ENCODE measurements around the gene ZNF280A. TPM values are rescaled to one million over a fixed set of nuclear protein-coding genes. Genes with fewer than 3 reads are reported as not detected.
"Not testable (repeated sequence)": the region's sequence is repeated elsewhere in the genome, so short reads cannot be mapped to it uniquely, and the experiment has no call there.

ZNF280A gene
- total RNA-seq, 2 experiments from 2014 or later, result not detected

- Mint-ChIP-seq H3K27ac (no peak overlapping the region), H3K27me3 (ENCODE audit: low read depth) (peaks cover 19% of the 10 kb centered on the region), H3K4me3 (no peak overlapping the region), H3K36me3 (ENCODE audit: low read depth) (no peaks in the 10 kb centered on the region), H3K9me3 (no peaks in the 10 kb centered on the region), H3K4me1 (ENCODE audit: low read depth) (no peaks in the 10 kb centered on the region)
- intact Hi-C loops (cut with micrococcal nuclease), result no loop called here
- CTCF ChIA-PET, result interaction anchor here (1.0 to 1.1 kb wide), 2 partner anchors 10 to 57 kb away, joined by 3 read pairs; no protein-coding TSS in a partner anchor
- no peak for DNase-seq
Observed at GRCh38 chr22:22519591-22519990, 479 bp downstream of the ZNF280A start.

GRCh38 chr22:22516992-22517391 lies 3.1 kb downstream of the ZNF280A start:
- CTCF ChIA-PET, result interaction anchor here (0.7 kb wide), 1 partner anchor 15 kb away, joined by 3 read pairs; no protein-coding TSS in a partner anchor
- DNase-seq, result no peak
- no peaks in the 10 kb centered on the region for H3K36me3 Mint-ChIP-seq (ENCODE audit: low read depth)
- H3K27ac Mint-ChIP-seq, result no peak overlapping the region
- intact Hi-C loops (cut with micrococcal nuclease), result no loop called here
- peaks cover 15% of the 10 kb centered on the region for H3K27me3 Mint-ChIP-seq (ENCODE audit: low read depth)
- no peaks in the 10 kb centered on the region for H3K9me3 Mint-ChIP-seq
- no peaks in the 10 kb centered on the region for H3K4me1 Mint-ChIP-seq (ENCODE audit: low read depth)
- no peak overlapping the region for H3K4me3 Mint-ChIP-seq

DNA sequence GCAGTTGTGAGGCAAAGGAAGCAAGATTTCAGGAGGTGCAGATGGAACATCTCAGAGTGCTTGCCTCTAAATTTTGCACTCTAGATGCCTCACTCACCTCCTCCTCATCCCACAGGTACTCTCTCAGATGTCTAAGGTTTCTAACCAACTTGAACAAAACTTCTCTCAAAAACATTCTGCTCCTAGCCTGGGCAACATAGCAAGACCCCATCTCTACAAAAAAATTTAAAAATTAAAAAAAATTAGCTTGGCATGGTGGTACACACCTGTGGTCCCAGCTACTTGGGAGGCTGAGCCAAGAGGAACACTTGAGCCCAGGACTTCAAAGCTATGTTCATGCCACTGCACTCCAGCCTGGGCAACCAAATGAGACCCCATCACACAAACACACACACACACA lies 4.2 kb downstream of the ZNF280A start:
- CTCF ChIA-PET, result no interaction called here
- Mint-ChIP-seq H3K27ac (no peak overlapping the region), H3K4me1 (ENCODE audit: low read depth) (no peaks in the 10 kb centered on the region), H3K36me3 (ENCODE audit: low read depth) (no peaks in the 10 kb centered on the region), H3K9me3 (no peaks in the 10 kb centered on the region), H3K4me3 (no peak overlapping the region), H3K27me3 (ENCODE audit: low read depth) (peaks cover 15% of the 10 kb centered on the region)
- intact Hi-C loops (cut with micrococcal nuclease), result no loop called here
- DNase-seq, result no peak

DNA sequence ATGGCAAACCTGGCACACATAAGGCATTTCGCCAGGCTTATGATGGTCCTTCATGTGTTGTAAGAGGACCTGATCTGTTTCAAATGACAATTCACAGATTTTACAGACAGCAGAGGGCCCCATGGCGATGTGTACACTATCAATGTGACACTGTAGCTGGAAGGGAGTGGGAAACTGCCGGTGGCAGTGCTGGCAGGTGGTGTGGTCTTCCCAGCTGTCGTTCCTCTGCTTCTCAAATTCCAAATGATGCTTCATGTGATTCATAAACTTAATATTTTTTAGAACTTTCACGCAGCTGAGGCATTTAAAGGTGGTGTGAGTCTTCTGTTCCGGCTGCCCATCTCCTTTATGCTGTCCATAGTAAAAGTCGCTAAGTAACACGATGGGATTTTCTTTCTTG lies 5.6 kb downstream of the ZNF280A start:
- H3K36me3 Mint-ChIP-seq (ENCODE audit: low read depth); CTCF ChIA-PET; DNase-seq; H3K4me3 Mint-ChIP-seq; H3K4me1 Mint-ChIP-seq (ENCODE audit: low read depth); intact Hi-C loops (cut with micrococcal nuclease); H3K27ac Mint-ChIP-seq; H3K9me3 Mint-ChIP-seq: not testable (repeated sequence)
- H3K27me3 Mint-ChIP-seq (ENCODE audit: low read depth), result peaks cover 15% of the 10 kb centered on the region

DNA sequence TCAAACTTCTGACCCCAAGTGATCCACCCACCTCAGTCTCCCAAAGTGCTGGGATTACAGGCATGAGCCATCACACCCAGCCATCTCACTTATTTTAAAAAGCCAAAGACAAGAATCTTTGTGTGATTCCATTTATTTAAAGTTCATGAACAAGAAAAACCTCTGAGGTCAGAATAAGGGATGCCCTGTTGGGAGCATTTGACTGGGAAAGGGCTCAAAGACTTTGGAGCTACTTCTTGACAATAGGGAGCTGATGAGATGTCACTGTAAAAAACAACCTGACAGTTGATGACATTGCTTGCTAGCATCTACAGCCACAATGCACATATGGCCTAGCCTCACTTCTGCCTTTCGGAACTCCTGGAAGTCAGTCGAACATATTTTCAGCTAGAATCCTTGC lies 6.5 kb downstream of the ZNF280A start:
- H3K4me3 Mint-ChIP-seq, result no peak overlapping the region
- intact Hi-C loops (cut with micrococcal nuclease), result no loop called here
- H3K4me1 Mint-ChIP-seq (ENCODE audit: low read depth), result peaks cover 2% of the 10 kb centered on the region
- H3K9me3 Mint-ChIP-seq, result peaks cover 8% of the 10 kb centered on the region
- CTCF ChIA-PET, result no interaction called here
- DNase-seq, result no peak
- peaks cover 15% of the 10 kb centered on the region for H3K27me3 Mint-ChIP-seq (ENCODE audit: low read depth)
- H3K36me3 Mint-ChIP-seq (ENCODE audit: low read depth), result no peaks in the 10 kb centered on the region
- no peak overlapping the region for H3K27ac Mint-ChIP-seq

DNA sequence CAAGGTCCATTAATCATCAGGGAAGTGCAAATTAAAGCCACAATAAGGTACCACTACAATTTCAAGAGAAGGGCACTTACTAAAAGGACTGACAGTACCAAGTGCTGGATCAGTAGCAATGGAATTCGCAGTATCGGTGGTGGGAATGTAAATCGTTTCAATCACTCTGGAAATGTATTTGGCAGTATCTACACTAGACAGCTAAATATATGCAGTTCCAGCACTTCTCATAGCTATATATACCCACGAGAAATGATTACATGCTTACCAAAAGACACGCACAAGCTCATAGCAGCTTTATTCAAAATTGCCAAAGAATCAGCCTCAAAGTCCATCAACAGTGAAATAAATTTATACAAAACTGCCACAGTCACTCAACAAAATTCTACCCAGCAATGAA lies 7.1 kb downstream of the ZNF280A start:
- no peak overlapping the region for H3K4me3 Mint-ChIP-seq
- H3K9me3 Mint-ChIP-seq, result peaks cover 8% of the 10 kb centered on the region
- CTCF ChIA-PET, result no interaction called here
- DNase-seq, result no peak
- H3K27me3 Mint-ChIP-seq (ENCODE audit: low read depth), result peaks cover 15% of the 10 kb centered on the region
- peaks cover 3% of the 10 kb centered on the region for H3K4me1 Mint-ChIP-seq (ENCODE audit: low read depth)
- H3K36me3 Mint-ChIP-seq (ENCODE audit: low read depth), result no peaks in the 10 kb centered on the region
- no peak overlapping the region for H3K27ac Mint-ChIP-seq
- intact Hi-C loops (cut with micrococcal nuclease), result no loop called here

DNA sequence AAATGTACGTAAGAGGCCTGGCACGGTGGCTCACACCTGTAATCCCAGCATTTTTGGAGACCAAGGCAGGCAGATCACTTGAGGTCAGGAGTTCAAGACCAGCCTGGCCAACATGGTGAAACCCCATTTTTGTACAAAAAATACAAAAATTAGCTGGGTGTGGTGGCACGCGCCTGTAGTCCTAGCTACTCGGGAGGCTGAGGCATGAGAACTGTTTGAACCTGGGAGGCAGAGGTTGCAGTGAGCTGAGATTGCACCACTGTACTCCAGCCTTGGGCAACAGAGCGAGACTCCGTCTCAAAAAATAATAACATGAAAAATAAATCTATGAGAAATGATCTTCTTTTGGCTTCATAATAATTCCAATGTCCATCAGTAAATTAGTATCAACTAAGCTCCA lies 9.2 kb downstream of the ZNF280A start:
- CTCF ChIA-PET, result interaction anchor here (0.6 to 0.8 kb wide), 2 partner anchors 8 to 48 kb away, joined by 3 to 5 read pairs; partner anchors contain the start of gene PRAME
- peaks cover 15% of the 10 kb centered on the region for H3K4me1 Mint-ChIP-seq (ENCODE audit: low read depth)
- H3K27ac Mint-ChIP-seq; H3K9me3 Mint-ChIP-seq; DNase-seq; H3K4me3 Mint-ChIP-seq; intact Hi-C loops (cut with micrococcal nuclease); H3K36me3 Mint-ChIP-seq (ENCODE audit: low read depth): not testable (repeated sequence)
- H3K27me3 Mint-ChIP-seq (ENCODE audit: low read depth), result peaks cover 12% of the 10 kb centered on the region

DNA sequence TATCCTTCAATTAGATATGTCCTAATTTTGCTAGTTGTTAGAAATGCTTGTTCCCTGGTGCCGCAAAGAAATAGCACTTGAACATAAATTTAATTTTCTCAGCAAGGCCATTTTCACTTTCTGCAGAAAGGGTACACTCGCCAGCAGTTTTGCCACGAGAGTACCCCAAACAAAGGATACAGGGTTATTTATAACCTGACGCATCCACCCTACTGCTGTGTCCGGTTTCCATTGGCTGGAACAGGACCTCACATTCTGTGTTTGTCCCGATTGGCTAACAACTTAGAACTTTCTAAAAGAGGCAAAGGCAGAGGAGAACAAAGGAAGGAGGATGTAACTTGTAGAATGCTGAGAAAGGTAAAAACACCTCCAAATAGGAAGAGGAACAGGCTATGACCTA lies 10.2 kb downstream of the ZNF280A start:
- not testable (repeated sequence) for DNase-seq, H3K27ac Mint-ChIP-seq

GRCh38 chr22:22508274-22509176 lies 11.5 kb downstream of the ZNF280A start, which contains the start of gene ZNF280B:
Gene ZNF280B (minus strand): TSS chr22:22508742. CDS start chr22:22489398, 19,344 bp downstream.
- H3K4me3 Mint-ChIP-seq, result peak within 1 kb of the TSS; percentile 71
- peaks cover 2% of the 10 kb centered on the region for H3K27me3 Mint-ChIP-seq (ENCODE audit: low read depth)
- intact Hi-C loops (cut with micrococcal nuclease), result no loop called here
- peak; percentile 88 for DNase-seq
- peaks cover 20% of the 10 kb centered on the region for H3K36me3 Mint-ChIP-seq (ENCODE audit: low read depth)
- CTCF ChIA-PET, result interaction anchor here (0.7 to 1.4 kb wide), 9 partner anchors 11 to 86 kb away, joined by 3 to 7 read pairs (median 3); partner anchors contain the start of gene ZNF280A
- peaks cover 8% of the 10 kb centered on the region for H3K9me3 Mint-ChIP-seq
- peaks cover 15% of the 10 kb centered on the region for H3K4me1 Mint-ChIP-seq (ENCODE audit: low read depth)
- H3K27ac Mint-ChIP-seq, result peak within 1 kb of the TSS; percentile 5

More for the DNA sequence above, 10.2 kb downstream of the ZNF280A start:
- H3K27me3 Mint-ChIP-seq (ENCODE audit: low read depth); intact Hi-C loops (cut with micrococcal nuclease); H3K4me3 Mint-ChIP-seq; H3K9me3 Mint-ChIP-seq: not testable (repeated sequence)
- H3K36me3 Mint-ChIP-seq (ENCODE audit: low read depth), result peaks cover 11% of the 10 kb centered on the region
- CTCF ChIA-PET, result interaction anchor here (0.6 kb wide), 1 partner anchor 41 kb away, joined by 3 read pairs; no protein-coding TSS in a partner anchor
- H3K4me1 Mint-ChIP-seq (ENCODE audit: low read depth), result peaks cover 15% of the 10 kb centered on the region

DNA sequence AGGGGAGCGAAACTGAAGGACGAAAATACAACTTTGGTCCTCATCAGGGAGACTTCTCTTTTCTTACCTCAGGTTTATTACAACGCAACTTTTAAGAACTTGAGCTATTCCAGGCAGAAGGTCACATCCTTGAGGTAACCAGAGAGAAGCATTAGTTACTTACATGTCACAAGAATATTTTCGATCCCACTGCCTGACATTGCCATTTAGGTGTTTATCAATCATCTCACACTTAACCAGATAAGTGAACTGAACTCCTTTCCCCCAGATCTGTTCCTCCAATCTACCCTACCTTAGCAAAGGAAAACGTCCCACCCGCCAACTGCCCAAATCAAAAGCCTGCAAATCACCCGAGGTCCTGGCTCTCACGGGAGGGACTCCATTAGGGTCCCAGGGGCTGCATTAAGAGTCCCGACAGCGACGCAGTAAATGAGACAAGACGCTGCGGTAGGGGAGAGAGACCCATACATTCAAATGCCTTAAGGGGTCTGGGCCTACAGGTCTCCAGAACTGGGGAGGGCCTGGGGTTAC lies 12.3 kb downstream of the ZNF280A start:
- peak overlapping the region; percentile 71 for H3K4me3 Mint-ChIP-seq

DNA sequence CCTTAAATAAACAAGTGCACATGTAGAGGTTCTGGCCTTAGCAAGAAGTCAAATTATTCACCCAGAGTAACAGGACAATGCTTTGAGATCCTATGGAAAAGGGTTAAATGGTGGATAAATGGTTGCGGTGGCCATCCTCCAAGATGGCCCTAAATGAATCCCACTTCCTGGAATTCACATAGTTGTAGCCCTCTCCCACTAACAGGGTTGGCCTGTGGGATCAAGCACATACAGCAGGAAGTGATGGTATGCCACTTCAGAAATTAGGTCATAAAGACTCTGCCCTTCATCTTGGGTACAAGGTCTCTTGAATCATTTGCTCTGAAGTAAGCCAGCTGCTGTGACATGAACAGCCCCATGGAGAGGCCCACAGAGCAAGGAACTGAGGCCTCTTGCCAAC lies 13.3 kb downstream of the ZNF280A start:
- H3K4me1 Mint-ChIP-seq (ENCODE audit: low read depth), result peaks cover 15% of the 10 kb centered on the region
- CTCF ChIA-PET, result interaction anchor here (0.6 kb wide), 2 partner anchors 108 to 214 kb away, joined by 3 to 4 read pairs; no protein-coding TSS in a partner anchor
- H3K27me3 Mint-ChIP-seq (ENCODE audit: low read depth), result no peaks in the 10 kb centered on the region
- DNase-seq, result no peak
- peaks cover 34% of the 10 kb centered on the region for H3K36me3 Mint-ChIP-seq (ENCODE audit: low read depth)
- intact Hi-C loops (cut with micrococcal nuclease), result no loop called here
- H3K9me3 Mint-ChIP-seq, result peaks cover 8% of the 10 kb centered on the region
- H3K27ac Mint-ChIP-seq, result no peak overlapping the region
- H3K4me3 Mint-ChIP-seq, result no peak overlapping the region

More for the DNA sequence above, 12.3 kb downstream of the ZNF280A start:
- Mint-ChIP-seq H3K27me3 (ENCODE audit: low read depth) (peaks cover 2% of the 10 kb centered on the region), H3K9me3 (peaks cover 8% of the 10 kb centered on the region), H3K27ac (no peak overlapping the region), H3K36me3 (ENCODE audit: low read depth) (peaks cover 26% of the 10 kb centered on the region), H3K4me1 (ENCODE audit: low read depth) (peaks cover 15% of the 10 kb centered on the region)
- intact Hi-C loops (cut with micrococcal nuclease), result no loop called here
- DNase-seq, result no peak
- CTCF ChIA-PET, result interaction anchor here (1.4 kb wide), 1 partner anchor 18 kb away, joined by 7 read pairs; no protein-coding TSS in a partner anchor

GRCh38 chr22:22498267-22498666 lies 21.8 kb downstream of the ZNF280A start:
- no peak overlapping the region for H3K27ac Mint-ChIP-seq
- CTCF ChIA-PET, result interaction anchor here (1.4 kb wide), 1 partner anchor 10 kb away, joined by 4 read pairs; the partner anchor contains the start of gene ZNF280B

More at GRCh38 chr22:22498267-22498666, 21.8 kb downstream of the ZNF280A start:
- Mint-ChIP-seq H3K27me3 (ENCODE audit: low read depth) (no peaks in the 10 kb centered on the region), H3K4me1 (ENCODE audit: low read depth) (no peaks in the 10 kb centered on the region), H3K36me3 (ENCODE audit: low read depth) (peaks cover 20% of the 10 kb centered on the region), H3K4me3 (no peak overlapping the region), H3K9me3 (no peaks in the 10 kb centered on the region)
- intact Hi-C loops (cut with micrococcal nuclease), result no loop called here
- DNase-seq, result no peak

All from activated naive CD4-positive, alpha-beta T cell treated with anti-CD3 and anti-CD28 coated beads for 36 hours (primary cell).